Transverse colon (tissue), 4 donors: ENCODE results near the gene BCKDHA. TPM values are rescaled to one million over a fixed set of nuclear protein-coding genes. Genes with fewer than 3 reads are reported as not detected.
"Not testable (repeated sequence)": the region's sequence is repeated elsewhere in the genome, so short reads cannot be mapped to it uniquely, and the experiment has no call there.

Source experiments
- DNase-seq: peaks from one replicate; pipeline ENCODE4 v3.0.0-alpha.2; 2019
- H3K27ac ChIP-seq, 4 donors: fragments of 200-600 bp; sonication (generic); 2 replicates each; pipeline ENCODE4 v1.5.1; 2016 to 2018; ENCODE audit warnings: inconsistent platforms in 4 of 4
- H3K27me3 ChIP-seq: fragments of 200-600 bp; sonication (generic); 2 replicates; pipeline ENCODE4 v1.5.1; 2017; ENCODE audit warnings: inconsistent platforms
- H3K36me3 ChIP-seq, 4 donors: fragments of 200-600 bp; sonication (generic); 2 replicates each; pipeline ENCODE4 v1.5.1; 2017 to 2019; ENCODE audit warnings: inconsistent platforms in 4 of 4
- H3K4me1 ChIP-seq, 4 donors: fragments of 200-600 bp; sonication (generic); 2 replicates each; pipeline ENCODE4 v1.5.1; 2017 to 2020; ENCODE audit warnings: inconsistent platforms in 4 of 4
- H3K4me3 ChIP-seq, 4 donors: fragments of 200-600 bp; sonication (generic); 1 replicate in 1 of 4; 2 replicates in 3 of 4; pipeline versions ENCODE4 v1.5.1 to v1.6.1; 2017 to 2019; ENCODE audit warnings: inconsistent platforms in 4 of 4
- H3K9me3 ChIP-seq, 2 donors: fragments of 200-600 bp; sonication (generic); 2 replicates each; pipeline ENCODE4 v1.5.1; 2017 to 2019; ENCODE audit warnings: inconsistent platforms in 2 of 2
- CTCF ChIP-seq, 5 experiments: fragments of 200-600 bp in 3 of 5; fragments of 450-650 bp in 2 of 5; sonication (generic) in 3 of 5; IDR thresholded peaks; 1 replicate in 2 of 5; 2 replicates in 3 of 5; pipeline ENCODE4 v1.5.1; 2016 to 2017; ENCODE audit warnings: antibody characterized with exemption in 5 of 5, inconsistent platforms in 3 of 5, mild to moderate bottlenecking in 2 of 5, moderate library complexity in 1 of 5
- EP300 ChIP-seq: sonication (generic); formaldehyde crosslinking; IDR thresholded peaks from one replicate; pipeline ENCODE4 v1.6.1; 2017; ENCODE audit warnings: antibody characterized with exemption, low read depth
- POLR2A ChIP-seq: fragments of 450-650 bp; IDR thresholded peaks from one replicate; pipeline ENCODE4 v1.6.1; 2016; ENCODE audit warnings: antibody characterized with exemption, mild to moderate bottlenecking, moderate library complexity
- POLR2AphosphoS5 ChIP-seq, 3 donors: sonication (generic); formaldehyde crosslinking; IDR thresholded peaks; one replicate each; pipeline ENCODE4 v1.6.1; 2016; ENCODE audit warnings: antibody characterized with exemption in 3 of 3
- WGBS, 2 donors: methylation state at CpG; one replicate each; pipeline ENCODE4 v1.1.5; 2018; ENCODE audit warnings: low coverage in 1 of 2; 5-methylcytosine and 5-hydroxymethylcytosine counted together
- in situ Hi-C, 4 donors: fragments of 200-750 bp; cut with MboI; loops; one replicate each; pipeline versions ENCODE4 v1.15.0 to v1.15.1; 2017; ENCODE audit warnings: low sequenced_read_pairs in 3 of 4, low pct_ligation_motif_present in 1 of 4, low pct_unique_long_range_greater_than_20kb in 1 of 4
- intact Hi-C: fragments of 100-400 bp; cut with DNase I; formaldehyde crosslinking; loops from one replicate; pipeline ENCODE4 v1.15.1; 2023; ENCODE audit warnings: low total_unique reads
- total RNA-seq, 4 donors: library from RNA; depleted of rRNA; stranded (reverse); fragments of >200 nt; gene quantifications; one replicate each; pipeline ENCODE4 v1.1.0, GENCODE V29; 2016

The BCKDHA gene
- total RNA-seq, 4 donors from 2014 or later = 12.0 to 29.9 (median 20.9) TPM

GRCh38 chr19:41431426-41432386 is 34.1 kb downstream of the BCKDHA start:
- Histone ChIP-seq H3K4me3 (no peak overlapping the region), H3K9me3 (no peaks in the 10 kb centered on the region), H3K36me3 (no peaks in the 10 kb centered on the region), H3K27me3 (no peaks in the 10 kb centered on the region), H3K4me1 (peaks cover 8 to 20% (median 17%) of the 10 kb centered on the region in 4 donors), H3K27ac (no peak overlapping the region)
- in situ Hi-C loops = no loop called here
- 77 to 100% methylated on average over 2 to 23 of the region's 23 CpGs for WGBS, 2 donors
- DNase-seq = no peak
- intact Hi-C loops = no loop called here
- TF ChIP-seq CTCF (IDR thresholded peaks at IDR 0.05) (peak in 2 of 5 experiments; percentile 26 to 29), EP300 (no peak)

GRCh38 chr19:41433171-41433570 is 35.6 kb downstream of the BCKDHA start:
- Histone ChIP-seq H3K9me3 (no peaks in the 10 kb centered on the region), H3K4me3 (no peak overlapping the region), H3K27ac (no peak overlapping the region), H3K27me3 (no peaks in the 10 kb centered on the region), H3K36me3 (peaks cover 0 to 3% (median 0%) of the 10 kb centered on the region in 4 donors), H3K4me1 (peaks cover 6 to 11% (median 7%) of the 10 kb centered on the region in 4 donors)
- in situ Hi-C loops = no loop called here
- TF ChIP-seq POLR2AphosphoS5 (IDR thresholded peaks at IDR 0.05) (no peak), CTCF (IDR thresholded peaks at IDR 0.05) (no peak), POLR2A (no peak), EP300 (no peak)
- no peak for DNase-seq
- WGBS, 2 donors = 91% methylated on average over 12 of the region's 18 CpGs; no CpG with 5 or more reads in 1 of the 2 donors
- intact Hi-C loops = no loop called here

- WGBS, 2 donors = 84 to 88% methylated on average over 5 of the region's 5 CpGs
- in situ Hi-C loops = no loop called here
- H3K4me3 ChIP-seq = no peak overlapping the region
- no peak for TF ChIP-seq POLR2A
- TF ChIP-seq EP300 = no peak
- no peak overlapping the region for H3K27ac ChIP-seq
- intact Hi-C loops = no loop called here
- no peaks in the 10 kb centered on the region for H3K9me3 ChIP-seq
- DNase-seq = no peak
- H3K4me1 ChIP-seq = peaks cover 0 to 16% (median 5%) of the 10 kb centered on the region in 4 donors
- peaks cover 0 to 3% (median 0%) of the 10 kb centered on the region in 4 donors for H3K36me3 ChIP-seq
- no peaks in the 10 kb centered on the region for H3K27me3 ChIP-seq
These were observed 36.8 kb downstream of the BCKDHA start for GRCh38 chr19:41434450-41434849.

GRCh38 chr19:41435376-41435775 is 37.8 kb downstream of the BCKDHA start:
- WGBS, 2 donors = 92% methylated on average over 11 of the region's 11 CpGs; no CpG with 5 or more reads in 1 of the 2 donors
- DNase-seq, H3K4me3 ChIP-seq, H3K36me3 ChIP-seq, H3K27me3 ChIP-seq, H3K9me3 ChIP-seq, intact Hi-C loops, H3K27ac ChIP-seq, in situ Hi-C loops: not testable (repeated sequence)
- peaks cover 0 to 20% (median 5%) of the 10 kb centered on the region in 4 donors for H3K4me1 ChIP-seq

GRCh38 chr19:41435936-41436673 is 38.5 kb downstream of the BCKDHA start:
- TF ChIP-seq POLR2AphosphoS5 (IDR thresholded peaks at IDR 0.05) (no peak), EP300 (no peak), POLR2A (no peak), CTCF (IDR thresholded peaks at IDR 0.05) (no peak)
- Histone ChIP-seq H3K27ac (peak overlapping the region in 3 of 4 donors; percentile 3 to 11 (median 6)), H3K27me3 (no peaks in the 10 kb centered on the region), H3K4me3 (no peak overlapping the region), H3K4me1 (peaks cover 0 to 20% (median 5%) of the 10 kb centered on the region in 4 donors), H3K9me3 (no peaks in the 10 kb centered on the region), H3K36me3 (peaks cover 0 to 3% (median 0%) of the 10 kb centered on the region in 4 donors)
- 93 to 100% methylated on average over 4 to 16 of the region's 19 CpGs for WGBS, 2 donors
- DNase-seq = no peak
- intact Hi-C loops (no loop called here), in situ Hi-C loops (no loop called here)
